ENCODE data around the gene CCDC78. TPM values are rescaled to one million over a fixed set of nuclear protein-coding genes. Genes with fewer than 3 reads are reported as not detected.
"Not testable (repeated sequence)": the region's sequence is repeated elsewhere in the genome, so short reads cannot be mapped to it uniquely, and the experiment has no call there.

The CCDC78 gene
- total and polyA plus RNA-seq, 4 donors: 0.59 to 16.0 (median 10.3) TPM

- Histone ChIP-seq H3K9me3 (ENCODE audit: control insufficient read depth, insufficient read depth, low read length) (no peaks in the 10 kb centered on the region), H3K27me3 (ENCODE audit: control insufficient read depth, insufficient read depth, low read length) (peaks cover 21% of the 10 kb centered on the region), H3K27ac (ENCODE audit: low read depth, low read length) (no peak overlapping the region), H3K36me3 (ENCODE audit: control insufficient read depth, insufficient read depth, low read length) (peaks cover 64% of the 10 kb centered on the region), H3K4me3 (ENCODE audit: low read depth, low read length) (no peak overlapping the region), H3K4me1 (ENCODE audit: control insufficient read depth, insufficient read depth, low read length) (peaks cover 24% of the 10 kb centered on the region)
- no peak for DNase-seq (ENCODE audit: low read depth in 4 of 6, low spot score in 6 of 6)
- 34% methylated on average over 36 of the region's 37 CpGs for WGBS (ENCODE audit: insufficient coverage)
Observed at GRCh38 chr16:694863-695354, 31.3 kb downstream of the CCDC78 start.

- H3K27me3 ChIP-seq (ENCODE audit: control insufficient read depth, insufficient read depth, low read length): peaks cover 20% of the 10 kb centered on the region
Observed at GRCh38 chr16:694187-694862, 31.9 kb downstream of the CCDC78 start.

GRCh38 chr16:693766-694165 lies 32.5 kb downstream of the CCDC78 start:
- WGBS (ENCODE audit: insufficient coverage): 28% methylated on average over 36 of the region's 37 CpGs
- no peaks in the 10 kb centered on the region for H3K9me3 ChIP-seq (ENCODE audit: control insufficient read depth, insufficient read depth, low read length)
- no peak for DNase-seq (ENCODE audit: low read depth in 4 of 6, low spot score in 6 of 6)
- peaks cover 20% of the 10 kb centered on the region for H3K27me3 ChIP-seq (ENCODE audit: control insufficient read depth, insufficient read depth, low read length)
- peaks cover 61% of the 10 kb centered on the region for H3K36me3 ChIP-seq (ENCODE audit: control insufficient read depth, insufficient read depth, low read length)
- no peak overlapping the region for H3K4me3 ChIP-seq (ENCODE audit: low read depth, low read length)
- H3K27ac ChIP-seq (ENCODE audit: low read depth, low read length): no peak overlapping the region
- peaks cover 33% of the 10 kb centered on the region for H3K4me1 ChIP-seq (ENCODE audit: control insufficient read depth, insufficient read depth, low read length)

More at GRCh38 chr16:694187-694862, 31.9 kb downstream of the CCDC78 start:
- peaks cover 27% of the 10 kb centered on the region for H3K4me1 ChIP-seq (ENCODE audit: control insufficient read depth, insufficient read depth, low read length)
- H3K9me3 ChIP-seq (ENCODE audit: control insufficient read depth, insufficient read depth, low read length): no peaks in the 10 kb centered on the region
- no peak overlapping the region for H3K27ac ChIP-seq (ENCODE audit: low read depth, low read length)
- H3K4me3 ChIP-seq (ENCODE audit: low read depth, low read length): no peak overlapping the region
- H3K36me3 ChIP-seq (ENCODE audit: control insufficient read depth, insufficient read depth, low read length): peaks cover 60% of the 10 kb centered on the region
- WGBS (ENCODE audit: insufficient coverage): 28% methylated on average over 63 of the region's 64 CpGs
- DNase-seq (ENCODE audit: low read depth in 4 of 6, low spot score in 6 of 6): no peak

- peaks cover 63% of the 10 kb centered on the region for H3K36me3 ChIP-seq (ENCODE audit: control insufficient read depth, insufficient read depth, low read length)
- no peak overlapping the region for H3K27ac ChIP-seq (ENCODE audit: low read depth, low read length)
- H3K4me1 ChIP-seq (ENCODE audit: control insufficient read depth, insufficient read depth, low read length): peaks cover 37% of the 10 kb centered on the region
- WGBS (ENCODE audit: insufficient coverage): 57% methylated on average over 19 of the region's 22 CpGs
- peaks cover 20% of the 10 kb centered on the region for H3K27me3 ChIP-seq (ENCODE audit: control insufficient read depth, insufficient read depth, low read length)
- no peaks in the 10 kb centered on the region for H3K9me3 ChIP-seq (ENCODE audit: control insufficient read depth, insufficient read depth, low read length)
- no peak overlapping the region for H3K4me3 ChIP-seq (ENCODE audit: low read depth, low read length)
- DNase-seq (ENCODE audit: low read depth in 4 of 6, low spot score in 6 of 6): no peak
Observed at GRCh38 chr16:693364-693763, 32.9 kb downstream of the CCDC78 start.

- no CpG with 5 or more reads among the region's 10 CpGs for WGBS (ENCODE audit: insufficient coverage)
- DNase-seq (ENCODE audit: low read depth in 4 of 6, low spot score in 6 of 6): no peak
- Histone ChIP-seq H3K36me3 (ENCODE audit: control insufficient read depth, insufficient read depth, low read length) (peaks cover 67% of the 10 kb centered on the region), H3K27me3 (ENCODE audit: control insufficient read depth, insufficient read depth, low read length) (peaks cover 20% of the 10 kb centered on the region), H3K4me1 (ENCODE audit: control insufficient read depth, insufficient read depth, low read length) (peaks cover 37% of the 10 kb centered on the region), H3K4me3 (ENCODE audit: low read depth, low read length) (no peak overlapping the region), H3K27ac (ENCODE audit: low read depth, low read length) (no peak overlapping the region), H3K9me3 (ENCODE audit: control insufficient read depth, insufficient read depth, low read length) (no peaks in the 10 kb centered on the region)
Observed at GRCh38 chr16:692356-693108, 33.7 kb downstream of the CCDC78 start.

- H3K9me3 ChIP-seq (ENCODE audit: control insufficient read depth, insufficient read depth, low read length); H3K27ac ChIP-seq (ENCODE audit: low read depth, low read length); H3K4me3 ChIP-seq (ENCODE audit: low read depth, low read length); DNase-seq (ENCODE audit: low read depth in 4 of 6, low spot score in 6 of 6): not testable (repeated sequence)
- H3K36me3 ChIP-seq (ENCODE audit: control insufficient read depth, insufficient read depth, low read length): peaks cover 67% of the 10 kb centered on the region
- 88% methylated on average over 12 of the region's 16 CpGs for WGBS (ENCODE audit: insufficient coverage)
- peaks cover 45% of the 10 kb centered on the region for H3K4me1 ChIP-seq (ENCODE audit: control insufficient read depth, insufficient read depth, low read length)
- peaks cover 20% of the 10 kb centered on the region for H3K27me3 ChIP-seq (ENCODE audit: control insufficient read depth, insufficient read depth, low read length)
Observed at GRCh38 chr16:691242-691641, 35.0 kb downstream of the CCDC78 start.

GRCh38 chr16:689175-689897 lies 36.9 kb downstream of the CCDC78 start:
- peak overlapping the region; percentile 81 for H3K4me3 ChIP-seq (ENCODE audit: low read depth, low read length)
- peaks cover 6% of the 10 kb centered on the region for H3K27me3 ChIP-seq (ENCODE audit: control insufficient read depth, insufficient read depth, low read length)
- no peak for DNase-seq (ENCODE audit: low read depth in 4 of 6, low spot score in 6 of 6)
- peaks cover 49% of the 10 kb centered on the region for H3K4me1 ChIP-seq (ENCODE audit: control insufficient read depth, insufficient read depth, low read length)
- H3K36me3 ChIP-seq (ENCODE audit: control insufficient read depth, insufficient read depth, low read length): peaks cover 68% of the 10 kb centered on the region
- 88% methylated on average over 24 of the region's 26 CpGs for WGBS (ENCODE audit: insufficient coverage)
- no peak overlapping the region for H3K27ac ChIP-seq (ENCODE audit: low read depth, low read length)
- no peaks in the 10 kb centered on the region for H3K9me3 ChIP-seq (ENCODE audit: control insufficient read depth, insufficient read depth, low read length)

GRCh38 chr16:687499-687898 lies 38.7 kb downstream of the CCDC78 start:
- H3K27me3 ChIP-seq (ENCODE audit: control insufficient read depth, insufficient read depth, low read length): peaks cover under 1% of the 10 kb centered on the region
- no peak overlapping the region for H3K27ac ChIP-seq (ENCODE audit: low read depth, low read length)
- no peak for DNase-seq (ENCODE audit: low read depth in 4 of 6, low spot score in 6 of 6)
- peaks cover 63% of the 10 kb centered on the region for H3K4me1 ChIP-seq (ENCODE audit: control insufficient read depth, insufficient read depth, low read length)
- no peaks in the 10 kb centered on the region for H3K9me3 ChIP-seq (ENCODE audit: control insufficient read depth, insufficient read depth, low read length)
- H3K4me3 ChIP-seq (ENCODE audit: low read depth, low read length): no peak overlapping the region
- H3K36me3 ChIP-seq (ENCODE audit: control insufficient read depth, insufficient read depth, low read length): peaks cover 65% of the 10 kb centered on the region
- 91% methylated on average over 19 of the region's 19 CpGs for WGBS (ENCODE audit: insufficient coverage)

GRCh38 chr16:686459-687260 lies 39.6 kb downstream of the CCDC78 start:
- 95% methylated on average over 51 of the region's 51 CpGs for WGBS (ENCODE audit: insufficient coverage)
- no peak for DNase-seq (ENCODE audit: low read depth in 4 of 6, low spot score in 6 of 6)
- peaks cover 71% of the 10 kb centered on the region for H3K4me1 ChIP-seq (ENCODE audit: control insufficient read depth, insufficient read depth, low read length)

More at GRCh38 chr16:686459-687260, 39.6 kb downstream of the CCDC78 start:
- no peak overlapping the region for H3K4me3 ChIP-seq (ENCODE audit: low read depth, low read length)
- H3K9me3 ChIP-seq (ENCODE audit: control insufficient read depth, insufficient read depth, low read length): no peaks in the 10 kb centered on the region
- no peaks in the 10 kb centered on the region for H3K27me3 ChIP-seq (ENCODE audit: control insufficient read depth, insufficient read depth, low read length)
- H3K36me3 ChIP-seq (ENCODE audit: control insufficient read depth, insufficient read depth, low read length): peaks cover 73% of the 10 kb centered on the region
- no peak overlapping the region for H3K27ac ChIP-seq (ENCODE audit: low read depth, low read length)
